ENCODE results near the gene RETREG1.
"Not testable (repeated sequence)": the region's sequence is repeated elsewhere in the genome, so short reads cannot be mapped to it uniquely, and the experiment has no call there.

Gene RETREG1

GRCh38 chr5:16616536-16617273 is at the start of gene RETREG1:
Gene RETREG1, minus strand, starts transcription at chr5:16616997. Its CDS starts 26 bp downstream, at chr5:16616971.
- peak; percentile 74 for DNase-seq (ENCODE audit: low spot score)

GRCh38 chr5:16666130-16666882 is 49.5 kb upstream of the RETREG1 start:
- DNase-seq (ENCODE audit: low spot score) = no peak

GRCh38 chr5:16665601-16666000 is 48.8 kb upstream of the RETREG1 start:
- DNase-seq (ENCODE audit: low spot score) = no peak

- no peak for DNase-seq (ENCODE audit: low spot score)
Measured at GRCh38 chr5:16664368-16664767, 47.6 kb upstream of the RETREG1 start.

GRCh38 chr5:16663840-16664239 is 47.0 kb upstream of the RETREG1 start:
- no peak for DNase-seq (ENCODE audit: low spot score)

GRCh38 chr5:16661713-16662112 is 44.9 kb upstream of the RETREG1 start:
- no peak for DNase-seq (ENCODE audit: low spot score)

- DNase-seq (ENCODE audit: low spot score) = no peak
Measured at GRCh38 chr5:16660982-16661381, 44.2 kb upstream of the RETREG1 start.

GRCh38 chr5:16659536-16659935 is 42.7 kb upstream of the RETREG1 start:
- no peak for DNase-seq (ENCODE audit: low spot score)

GRCh38 chr5:16656561-16657191 is 39.9 kb upstream of the RETREG1 start:
- no peak for DNase-seq (ENCODE audit: low spot score)

GRCh38 chr5:16654647-16655334 is 38.0 kb upstream of the RETREG1 start:
- no peak for DNase-seq (ENCODE audit: low spot score)

- DNase-seq (ENCODE audit: low spot score) = not testable (repeated sequence)
Measured at GRCh38 chr5:16648739-16649138, 31.9 kb upstream of the RETREG1 start.

GRCh38 chr5:16644301-16644889 is 27.6 kb upstream of the RETREG1 start:
- no peak for DNase-seq (ENCODE audit: low spot score)

GRCh38 chr5:16642867-16643266 is 26.1 kb upstream of the RETREG1 start:
- DNase-seq (ENCODE audit: low spot score) = no peak

- DNase-seq (ENCODE audit: low spot score) = no peak
Measured at GRCh38 chr5:16639206-16639605, 22.4 kb upstream of the RETREG1 start.

- no peak for DNase-seq (ENCODE audit: low spot score)
Measured at GRCh38 chr5:16628376-16628775, 11.6 kb upstream of the RETREG1 start.

GRCh38 chr5:16626696-16627264 is 10.0 kb upstream of the RETREG1 start:
- no peak for DNase-seq (ENCODE audit: low spot score)

- no peak for DNase-seq (ENCODE audit: low spot score)
Measured at GRCh38 chr5:16625096-16625495, 8.3 kb upstream of the RETREG1 start.

- no peak for DNase-seq (ENCODE audit: low spot score)
Measured at GRCh38 chr5:16619136-16619535, 2.3 kb upstream of the RETREG1 start.

GRCh38 chr5:16618138-16618897 is 1.5 kb upstream of the RETREG1 start:
- no peak for DNase-seq (ENCODE audit: low spot score)

GRCh38 chr5:16617274-16617968 is 624 bp upstream of the RETREG1 start:
- no peak for DNase-seq (ENCODE audit: low spot score)
